Endothelial cell of umbilical vein (primary cell): ENCODE data around the gene PAN3. TPM values are rescaled to one million over a fixed set of nuclear protein-coding genes. Genes with fewer than 3 reads are reported as not detected.

Experiments used
- BruUV-seq: library from RNA; stranded (reverse); fragments of 400-500 nt; replicated peaks from 2 replicates; lab custom pipeline; 2021; lab: Mats Ljungman, UMichigan
- CTCF ChIA-PET: fragments of 300-600, 350-600 bp; sonication (Branson Sonifier 250); formaldehyde crosslinking; loops from one replicate; lab custom pipeline; 2021; ENCODE audit warnings: antibody characterized with exemption, inconsistent platforms; lab: Charles Lee
- POLR2A ChIA-PET: fragments of 300-600, 350-600 bp; sonication (Branson Sonifier 250); formaldehyde crosslinking; loops from one replicate; lab custom pipeline; 2021; ENCODE audit warnings: antibody characterized with exemption, inconsistent platforms; lab: Charles Lee
- DNase-seq: peaks from one replicate; pipeline ENCODE4 v3.0.0-alpha.2; 2011; ENCODE audit warnings: low read depth, low spot score
- FAIRE-seq: peaks from 2 replicates; lab custom pipeline; 2011; peaks lifted over from hg19 to GRCh38; lab: Jason Lieb, UNC
- H2AFZ ChIP-seq: 2 replicates; pipeline ENCODE4 v1.6.0; 2012; ENCODE audit warnings: low read depth, low read length, control low read depth, inconsistent platforms
- H3K27ac ChIP-seq: 2 replicates; pipeline ENCODE4 v1.5.1; 2011; ENCODE audit warnings: low read depth, mild to moderate bottlenecking, control low read depth, low read length, moderate library complexity; ENCODE audit not compliant: insufficient read depth
- H3K27me3 ChIP-seq, 2 experiments: 2 replicates each; pipeline versions ENCODE4 v1.6.0 to v1.6.1; 2011; ENCODE audit warnings: low read length in 2 of 2, mixed read lengths in 1 of 2; ENCODE audit not compliant: control insufficient read depth in 2 of 2, insufficient read depth in 2 of 2
- H3K36me3 ChIP-seq, 2 experiments: 2 replicates in 1 of 2; 3 replicates in 1 of 2; pipeline ENCODE4 v1.5.1; 2011; ENCODE audit warnings: low read length in 2 of 2, mild to moderate bottlenecking in 1 of 2, moderate library complexity in 1 of 2; ENCODE audit not compliant: control insufficient read depth in 2 of 2, insufficient read depth in 2 of 2; ENCODE audit errors: extremely low read depth in 1 of 2
- H3K4me1 ChIP-seq: 3 replicates; pipeline ENCODE4 v1.5.1; 2011; ENCODE audit warnings: mild to moderate bottlenecking, low read length; ENCODE audit not compliant: control insufficient read depth, insufficient read depth; ENCODE audit errors: extremely low read depth
- H3K4me2 ChIP-seq: 2 replicates; pipeline ENCODE4 v1.6.1; 2011; ENCODE audit warnings: low read length, control low read depth, mixed read lengths; ENCODE audit not compliant: insufficient read depth
- H3K4me3 ChIP-seq, 3 experiments: fragments of 200-600 bp in 1 of 3; sonication (generic), shearing (Covaris generic) in 1 of 3; replicated peaks in 1 of 3; 2 replicates each; pipeline ENCODE4 v1.5.1; 2011 to 2016; ENCODE audit warnings: control low read depth in 3 of 3, low read length in 3 of 3, mild to moderate bottlenecking in 2 of 3, inconsistent platforms in 1 of 3, low read depth in 1 of 3, moderate library complexity in 1 of 3; ENCODE audit not compliant: insufficient read depth in 1 of 3
- H3K79me2 ChIP-seq: 2 replicates; pipeline ENCODE4 v1.6.0; 2012; ENCODE audit warnings: low read length, inconsistent platforms; ENCODE audit not compliant: control insufficient read depth, insufficient read depth
- H3K9ac ChIP-seq: replicated peaks from 2 replicates; pipeline ENCODE3; 2011; ENCODE audit warnings: low read length, control low read depth; ENCODE audit not compliant: insufficient read depth; ENCODE audit errors: extremely low read depth
- H3K9me1 ChIP-seq: replicated peaks from 3 replicates; pipeline ENCODE4 v1.6.0; 2011; ENCODE audit warnings: mild to moderate bottlenecking, low read length; ENCODE audit not compliant: control insufficient read depth, insufficient read depth; ENCODE audit errors: extremely low read depth
- H3K9me3 ChIP-seq: replicated peaks from 2 replicates; pipeline ENCODE4 v1.5.1; 2012; ENCODE audit warnings: low read length, inconsistent platforms; ENCODE audit not compliant: control insufficient read depth, insufficient read depth
- H4K20me1 ChIP-seq: replicated peaks from 2 replicates; pipeline ENCODE3; 2011; ENCODE audit warnings: mild to moderate bottlenecking, low read length; ENCODE audit not compliant: control insufficient read depth, insufficient read depth; ENCODE audit errors: extremely low read depth
- EZH2 ChIP-seq: IDR thresholded peaks from 2 replicates; pipeline ENCODE4 v1.6.1; 2012; ENCODE audit warnings: borderline replicate concordance, low read depth, mild to moderate bottlenecking, moderate library complexity, low read length, inconsistent platforms; ENCODE audit not compliant: severe bottlenecking
- FOS ChIP-seq: IDR thresholded peaks from 2 replicates; pipeline ENCODE4 v1.6.1; 2011; ENCODE audit warnings: mild to moderate bottlenecking, low read length, moderate library complexity, borderline replicate concordance; ENCODE audit not compliant: insufficient read depth
- GATA2 ChIP-seq: IDR thresholded peaks from 2 replicates; pipeline ENCODE4 v1.7.0; 2011; ENCODE audit warnings: low read depth, mild to moderate bottlenecking, moderate library complexity, mixed read lengths, low read length; ENCODE audit not compliant: insufficient read length, insufficient read depth
- JUN ChIP-seq: IDR thresholded peaks from 2 replicates; pipeline ENCODE4 v1.6.1; 2011; ENCODE audit warnings: borderline replicate concordance, low read depth; ENCODE audit not compliant: insufficient read length, insufficient read depth
- MAX ChIP-seq: IDR thresholded peaks from 2 replicates; pipeline ENCODE4 v1.6.1; 2011; ENCODE audit not compliant: insufficient read depth, insufficient read length
- MYC ChIP-seq: IDR thresholded peaks from one replicate; pipeline ENCODE4 v1.6.1; 2011; ENCODE audit warnings: mild to moderate bottlenecking, low read depth, low read length
- POLR2A ChIP-seq: IDR thresholded peaks from 2 replicates; pipeline ENCODE4 v1.6.1; 2012; ENCODE audit warnings: low read depth, mild to moderate bottlenecking, control low read depth, low read length
- POLR2AphosphoS5 ChIP-seq: IDR thresholded peaks from 2 replicates; pipeline ENCODE4 v1.6.1; 2012; ENCODE audit warnings: low read depth, mild to moderate bottlenecking, control low read depth, low read length, moderate library complexity; ENCODE audit not compliant: insufficient read depth
- dilution Hi-C: fragments of 300-500 bp; cut with MboI; formaldehyde crosslinking; loops from one replicate; pipeline ENCODE4 v1.15.0; 2019; ENCODE audit warnings: low sequenced_read_pairs; ENCODE audit not compliant: extremely low pct_ligation_motif_present
- intact Hi-C: fragments of 100-400 bp; cut with micrococcal nuclease; formaldehyde crosslinking; loops from one replicate; pipeline ENCODE4 v1.10.0; 2022
- polyA plus RNA-seq, 4 experiments: library from polyadenylated mRNA; depleted of rRNA in 3 of 4; stranded (reverse) in 3 of 4; unstranded in 1 of 4; fragments of >200 nt; gene quantifications; 2 replicates each; pipeline versions ENCODE4 v1.2.1 to v1.2.3, GENCODE V29; 2011 to 2012; ENCODE audit warnings: missing spikeins in 1 of 4
- total RNA-seq: library from RNA; stranded (reverse); gene quantifications from 2 replicates; pipeline ENCODE4 v1.2.3, GENCODE V29; 2021
- TF ChIP-seq, protein P1 (sequence below), 2 donors: IDR thresholded peaks; 1 replicate in 1 of 2; 2 replicates in 1 of 2; pipeline ENCODE4 v1.5.1; 2011; ENCODE audit warnings: low read length in 2 of 2, mild to moderate bottlenecking in 2 of 2, moderate library complexity in 2 of 2, control low read depth in 1 of 2, inconsistent platforms in 1 of 2, low read depth in 1 of 2; ENCODE audit not compliant: insufficient read depth in 1 of 2; ENCODE audit errors: extremely low read depth in 1 of 2

Gene PAN3
- total and polyA plus RNA-seq, 2 donors (not counting 3 experiments of a cell fraction or from before 2014, with no cell fraction given): 8.5 to 31.9 TPM

GRCh38 chr13:28245465-28245864 lies 107.1 kb downstream of the PAN3 start:
- no peaks in the 10 kb centered on the region for H3K9me3 ChIP-seq
- FAIRE-seq (no peak), DNase-seq (no peak)
- H3K4me3 ChIP-seq: no peak overlapping the region
- no peaks in the 10 kb centered on the region for H3K36me3 ChIP-seq
- no peaks in the 10 kb centered on the region for H4K20me1 ChIP-seq
- ChIA-PET POLR2A (no interaction called here), CTCF (no interaction called here)
- no peaks in the 10 kb centered on the region for H3K9me1 ChIP-seq
- no peaks in the 10 kb centered on the region for H3K4me1 ChIP-seq
- H3K27ac ChIP-seq: no peak overlapping the region
- H2AFZ ChIP-seq: no peak overlapping the region
- no peak for TF ChIP-seq MYC
- no peak for TF ChIP-seq EZH2
- TF ChIP-seq, protein P1, sequence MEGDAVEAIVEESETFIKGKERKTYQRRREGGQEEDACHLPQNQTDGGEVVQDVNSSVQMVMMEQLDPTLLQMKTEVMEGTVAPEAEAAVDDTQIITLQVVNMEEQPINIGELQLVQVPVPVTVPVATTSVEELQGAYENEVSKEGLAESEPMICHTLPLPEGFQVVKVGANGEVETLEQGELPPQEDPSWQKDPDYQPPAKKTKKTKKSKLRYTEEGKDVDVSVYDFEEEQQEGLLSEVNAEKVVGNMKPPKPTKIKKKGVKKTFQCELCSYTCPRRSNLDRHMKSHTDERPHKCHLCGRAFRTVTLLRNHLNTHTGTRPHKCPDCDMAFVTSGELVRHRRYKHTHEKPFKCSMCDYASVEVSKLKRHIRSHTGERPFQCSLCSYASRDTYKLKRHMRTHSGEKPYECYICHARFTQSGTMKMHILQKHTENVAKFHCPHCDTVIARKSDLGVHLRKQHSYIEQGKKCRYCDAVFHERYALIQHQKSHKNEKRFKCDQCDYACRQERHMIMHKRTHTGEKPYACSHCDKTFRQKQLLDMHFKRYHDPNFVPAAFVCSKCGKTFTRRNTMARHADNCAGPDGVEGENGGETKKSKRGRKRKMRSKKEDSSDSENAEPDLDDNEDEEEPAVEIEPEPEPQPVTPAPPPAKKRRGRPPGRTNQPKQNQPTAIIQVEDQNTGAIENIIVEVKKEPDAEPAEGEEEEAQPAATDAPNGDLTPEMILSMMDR (IDR thresholded peaks at IDR 0.05; ENCODE audit: extremely low read depth in 1 of 2, insufficient read depth in 1 of 2, low read depth in 1 of 2, low read length in 2 of 2): no peak
- TF ChIP-seq POLR2AphosphoS5: no peak
- TF ChIP-seq JUN: no peak
- no peak for TF ChIP-seq GATA2
- TF ChIP-seq POLR2A: no peak
- no peak for TF ChIP-seq MAX
- no peak for TF ChIP-seq FOS
- H3K9ac ChIP-seq: no peak overlapping the region
- dilution Hi-C loops: no loop called here
- H3K27me3 ChIP-seq: no peaks in the 10 kb centered on the region
- no peaks in the 10 kb centered on the region for H3K79me2 ChIP-seq
- no TSS peak for BruUV-seq
- no peak overlapping the region for H3K4me2 ChIP-seq
- intact Hi-C loops: no loop called here
